ENCODE results near the gene WNT2B.
"Not testable (repeated sequence)": the region's sequence is repeated elsewhere in the genome, so short reads cannot be mapped to it uniquely, and the experiment has no call there.

Gene WNT2B
- total RNA-seq: 0.39 to 2.0 reads per million in 2 experiments

GRCh38 chr1:112508278-112509004 is at the start of gene WNT2B:
TSS of gene WNT2B (plus strand) at chr1:112508965. CDS start at chr1:112509263, 298 bp downstream.
- peak; percentile 34 for DNase-seq (ENCODE audit: low read depth)

GRCh38 chr1:112460615-112461014 is 48.1 kb upstream of the WNT2B start:
- DNase-seq (ENCODE audit: low read depth): no peak

- DNase-seq (ENCODE audit: low read depth): no peak
Observed at GRCh38 chr1:112461200-112461871, 47.4 kb upstream of the WNT2B start.

- DNase-seq (ENCODE audit: low read depth): no peak
Observed at GRCh38 chr1:112462953-112463279, 45.8 kb upstream of the WNT2B start.

GRCh38 chr1:112464501-112464900 is 44.3 kb upstream of the WNT2B start:
- DNase-seq (ENCODE audit: low read depth): no peak

GRCh38 chr1:112465122-112465521 is 43.6 kb upstream of the WNT2B start:
- DNase-seq (ENCODE audit: low read depth): no peak

GRCh38 chr1:112466078-112466660 is 42.6 kb upstream of the WNT2B start:
- peak; percentile 76 for DNase-seq (ENCODE audit: low read depth)

GRCh38 chr1:112470324-112470723 is 38.4 kb upstream of the WNT2B start:
- DNase-seq (ENCODE audit: low read depth): not testable (repeated sequence)

GRCh38 chr1:112470966-112471365 is 37.8 kb upstream of the WNT2B start:
- no peak for DNase-seq (ENCODE audit: low read depth)

GRCh38 chr1:112472142-112472541 is 36.6 kb upstream of the WNT2B start:
- no peak for DNase-seq (ENCODE audit: low read depth)

- DNase-seq (ENCODE audit: low read depth): no peak
Observed at GRCh38 chr1:112477550-112477949, 31.2 kb upstream of the WNT2B start.

- DNase-seq (ENCODE audit: low read depth): no peak
Observed at GRCh38 chr1:112478314-112478713, 30.5 kb upstream of the WNT2B start.

- DNase-seq (ENCODE audit: low read depth): not testable (repeated sequence)
Observed at GRCh38 chr1:112486063-112486462, 22.7 kb upstream of the WNT2B start.

- not testable (repeated sequence) for DNase-seq (ENCODE audit: low read depth)
Observed at GRCh38 chr1:112487686-112488085, 21.1 kb upstream of the WNT2B start.

- no peak for DNase-seq (ENCODE audit: low read depth)
Observed at GRCh38 chr1:112488141-112488540, 20.6 kb upstream of the WNT2B start.

GRCh38 chr1:112492076-112492475 is 16.7 kb upstream of the WNT2B start:
- DNase-seq (ENCODE audit: low read depth): no peak

GRCh38 chr1:112493351-112493750 is 15.4 kb upstream of the WNT2B start:
- DNase-seq (ENCODE audit: low read depth): no peak

GRCh38 chr1:112496290-112496689 is 12.5 kb upstream of the WNT2B start:
- no peak for DNase-seq (ENCODE audit: low read depth)

GRCh38 chr1:112501810-112502641 is 6.7 kb upstream of the WNT2B start:
- peak; percentile 31 for DNase-seq (ENCODE audit: low read depth)

GRCh38 chr1:112502826-112503225 is 5.9 kb upstream of the WNT2B start:
- no peak for DNase-seq (ENCODE audit: low read depth)

- DNase-seq (ENCODE audit: low read depth): no peak
Observed at GRCh38 chr1:112504001-112504660, 4.6 kb upstream of the WNT2B start.
